Uterus (tissue), 4 donors: ENCODE measurements around the gene MSI2. TPM values are rescaled to one million over a fixed set of nuclear protein-coding genes. Genes with fewer than 3 reads are reported as not detected.

Experiments used
- DNase-seq, 2 donors: peaks; one replicate each; pipeline ENCODE4 v3.0.0-alpha.2; 2019 to 2020
- H3K27ac ChIP-seq, 2 donors: fragments of 200-600 bp; sonication (generic); 1 replicate in 1 of 2; 2 replicates in 1 of 2; pipeline ENCODE4 v1.5.1; 2016 to 2018
- H3K27me3 ChIP-seq, 2 donors: fragments of 200-600 bp; sonication (generic); one replicate each; pipeline ENCODE4 v1.5.1; 2018 to 2019; ENCODE audit warnings: control low read depth in 1 of 2
- H3K36me3 ChIP-seq, 2 donors: fragments of 200-600 bp; sonication (generic); one replicate each; pipeline ENCODE4 v1.5.1; 2019; ENCODE audit warnings: control low read depth in 1 of 2
- H3K4me1 ChIP-seq, 2 donors: fragments of 200-600 bp; sonication (generic); one replicate each; pipeline ENCODE4 v1.5.1; 2018 to 2019; ENCODE audit warnings: control low read depth in 1 of 2
- H3K4me3 ChIP-seq, 2 donors: fragments of 200-600 bp; sonication (generic); 1 replicate in 1 of 2; 2 replicates in 1 of 2; pipeline ENCODE4 v1.5.1; 2018 to 2019; ENCODE audit warnings: mild to moderate bottlenecking in 1 of 2
- H3K9me3 ChIP-seq, 2 donors: fragments of 200-600 bp; sonication (generic); one replicate each; pipeline ENCODE4 v1.5.1; 2019; ENCODE audit warnings: control low read depth in 1 of 2
- CTCF ChIP-seq, 4 experiments: fragments of 200-600 bp in 2 of 4; fragments of 450-650 bp in 2 of 4; sonication (generic) in 2 of 4; IDR thresholded peaks; one replicate each; pipeline ENCODE4 v1.5.1; 2016 to 2019; ENCODE audit warnings: antibody characterized with exemption in 4 of 4, mild to moderate bottlenecking in 2 of 4, moderate library complexity in 1 of 4
- POLR2A ChIP-seq, 2 donors: fragments of 450-650 bp; IDR thresholded peaks; one replicate each; pipeline ENCODE4 v1.6.1; 2016; ENCODE audit warnings: antibody characterized with exemption in 2 of 2, mild to moderate bottlenecking in 1 of 2, moderate library complexity in 1 of 2
- intact Hi-C: fragments of 100-400 bp; cut with DNase I; formaldehyde crosslinking; loops from one replicate; pipeline ENCODE4 v1.15.1; 2023; ENCODE audit warnings: low total_unique reads
- total RNA-seq, 4 donors: library from RNA; depleted of rRNA in 3 of 4; stranded (reverse); fragments of >200 nt in 3 of 4; gene quantifications; one replicate each; pipeline versions ENCODE4 v1.1.0 to v1.2.4, GENCODE V29; 2014 to 2023
- donor health status: DM: yes; HTN: yes; CAD: no.

The MSI2 gene
- total RNA-seq, 4 donors from 2014 or later = 13.2 to 60.8 (median 44.5) TPM

DNA sequence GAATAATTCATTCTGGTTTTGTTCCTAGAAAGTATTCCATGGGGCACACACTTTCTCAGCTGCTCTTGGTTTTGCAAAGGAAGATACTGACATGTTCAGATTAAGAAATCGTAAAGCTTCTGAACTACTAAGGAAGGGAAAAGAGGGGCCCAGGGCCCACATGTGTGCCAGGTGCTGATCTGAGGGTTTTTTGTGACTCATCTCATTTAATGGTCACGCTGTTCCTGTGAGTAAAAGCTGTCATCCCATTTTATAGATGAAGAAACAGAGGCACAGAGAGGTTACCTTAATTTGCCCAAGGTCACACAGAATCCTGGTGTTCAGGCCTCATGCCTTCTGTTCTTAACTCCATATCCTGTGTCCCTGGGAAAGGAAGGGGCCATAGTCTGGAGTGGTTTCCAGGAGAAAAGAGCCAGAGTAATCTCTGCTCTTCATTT, 113.2 kb downstream of the MSI2 start:
- TF ChIP-seq POLR2A (IDR thresholded peaks at IDR 0.05) (no peak), CTCF (IDR thresholded peaks at IDR 0.05) (no peak)
- H3K9me3 ChIP-seq = no peaks in the 10 kb centered on the region

DNA sequence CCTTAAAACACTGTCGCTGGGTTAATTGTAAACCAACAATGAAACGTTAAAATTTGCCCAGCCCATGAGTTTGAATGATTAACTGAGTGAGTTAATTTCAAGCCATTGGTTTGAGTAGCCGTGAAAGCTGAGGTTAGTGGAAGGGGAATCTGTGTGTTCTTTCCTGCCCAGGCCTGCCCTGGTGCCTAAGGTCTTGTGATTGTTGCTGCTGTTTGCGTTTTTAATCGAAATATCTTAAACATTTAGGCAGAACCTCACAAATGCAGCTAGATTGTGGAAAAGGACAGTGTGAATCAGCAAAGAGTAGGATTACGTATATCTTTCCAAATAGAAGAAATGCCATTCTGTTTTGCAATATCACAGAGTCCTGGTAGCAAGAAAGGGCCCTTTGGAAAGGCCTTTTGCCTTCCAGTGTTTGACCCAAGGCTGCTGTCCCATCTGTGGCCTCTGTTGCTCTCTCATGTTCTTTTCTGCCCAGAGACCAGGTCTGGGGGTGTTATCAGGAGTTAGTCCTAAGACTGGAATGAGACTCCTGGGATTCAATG, 113.8 kb downstream of the MSI2 start:
- no peak for DNase-seq
- TF ChIP-seq CTCF (IDR thresholded peaks at IDR 0.05) = no peak
- TF ChIP-seq POLR2A (IDR thresholded peaks at IDR 0.05) = no peak
- no peaks in the 10 kb centered on the region for H3K9me3 ChIP-seq
- H3K36me3 ChIP-seq = no peaks in the 10 kb centered on the region
- H3K27me3 ChIP-seq = no peaks in the 10 kb centered on the region
- intact Hi-C loops = no loop called here
- no peak overlapping the region for H3K4me3 ChIP-seq
- no peak overlapping the region for H3K27ac ChIP-seq
- H3K4me1 ChIP-seq = no peaks in the 10 kb centered on the region

More for the DNA sequence above, 113.2 kb downstream of the MSI2 start:
- Histone ChIP-seq H3K4me1 (no peaks in the 10 kb centered on the region), H3K36me3 (no peaks in the 10 kb centered on the region), H3K27me3 (no peaks in the 10 kb centered on the region), H3K27ac (no peak overlapping the region), H3K4me3 (no peak overlapping the region)
- intact Hi-C loops = no loop called here
- no peak for DNase-seq

DNA sequence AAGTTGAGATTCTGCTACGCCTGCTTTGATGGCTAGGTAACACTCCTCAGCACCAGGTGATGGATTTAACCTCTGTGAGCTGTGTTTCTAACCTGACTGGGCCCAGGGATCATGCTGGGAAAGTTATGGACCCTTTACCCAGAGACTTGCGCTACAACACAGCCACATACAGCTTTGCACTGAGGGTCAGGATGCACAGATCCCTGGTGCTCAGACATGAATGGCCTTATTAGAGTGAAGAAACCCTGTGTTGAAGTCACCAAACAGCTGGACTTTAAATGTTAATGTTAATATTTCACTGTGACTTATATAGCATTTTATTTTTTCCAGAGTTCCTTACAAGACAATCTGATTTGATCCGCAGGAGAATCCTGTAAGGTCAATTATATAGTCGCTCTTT, 114.3 kb downstream of the MSI2 start:
- H3K36me3 ChIP-seq = no peaks in the 10 kb centered on the region
- TF ChIP-seq POLR2A (IDR thresholded peaks at IDR 0.05) (no peak), CTCF (IDR thresholded peaks at IDR 0.05) (no peak)
- no peaks in the 10 kb centered on the region for H3K27me3 ChIP-seq
- H3K9me3 ChIP-seq = no peaks in the 10 kb centered on the region
- no peaks in the 10 kb centered on the region for H3K4me1 ChIP-seq
- DNase-seq = no peak
- H3K4me3 ChIP-seq = no peak overlapping the region
- intact Hi-C loops = no loop called here
- no peak overlapping the region for H3K27ac ChIP-seq

GRCh38 chr17:57372156-57372555, 115.8 kb downstream of the MSI2 start:
- no peaks in the 10 kb centered on the region for H3K27me3 ChIP-seq
- no peak for DNase-seq
- no peaks in the 10 kb centered on the region for H3K4me1 ChIP-seq
- no peaks in the 10 kb centered on the region for H3K36me3 ChIP-seq
- TF ChIP-seq CTCF (IDR thresholded peaks at IDR 0.05) (no peak), POLR2A (IDR thresholded peaks at IDR 0.05) (no peak)
- intact Hi-C loops = no loop called here
- no peak overlapping the region for H3K27ac ChIP-seq
- H3K9me3 ChIP-seq = no peaks in the 10 kb centered on the region
- H3K4me3 ChIP-seq = no peak overlapping the region

GRCh38 chr17:57373048-57373447, 116.7 kb downstream of the MSI2 start:
- no peaks in the 10 kb centered on the region for H3K4me1 ChIP-seq
- H3K9me3 ChIP-seq = no peaks in the 10 kb centered on the region
- no peak overlapping the region for H3K27ac ChIP-seq
- no peak overlapping the region for H3K4me3 ChIP-seq
- H3K36me3 ChIP-seq = no peaks in the 10 kb centered on the region
- intact Hi-C loops = no loop called here
- H3K27me3 ChIP-seq = no peaks in the 10 kb centered on the region
- TF ChIP-seq POLR2A (IDR thresholded peaks at IDR 0.05) = no peak
- TF ChIP-seq CTCF (IDR thresholded peaks at IDR 0.05) = no peak
- DNase-seq = no peak
